HEK293 (cell line): Measurements from ENCODE around the gene PYROXD2.

Source experiments
- CTCF ChIA-PET: fragments of 350-600 bp; formaldehyde crosslinking; extraction: SDS; loops from one replicate; lab custom pipeline; 2021; ENCODE audit warnings: antibody characterized with exemption; lab: Yijun Ruan, JAX
- POLR2A ChIA-PET: fragments of 300-600 bp; formaldehyde crosslinking; extraction: SDS; loops from one replicate; lab custom pipeline; 2020; ENCODE audit warnings: antibody characterized with exemption, inconsistent platforms; lab: Yijun Ruan, JAX
- H3K27ac ChIP-seq: fragments of 200-500 bp; sonication (Bioruptor generic); 2 replicates; pipeline ENCODE4 v1.5.1; 2014; ENCODE audit warnings: low read depth, low read length, control low read depth, inconsistent platforms; ENCODE audit errors: extremely low read depth
- H3K36me3 ChIP-seq, 2 experiments: fragments of 200-500 bp in 1 of 2; sonication (Bioruptor generic) in 1 of 2; 1 replicate in 1 of 2; 2 replicates in 1 of 2; pipeline ENCODE4 v1.5.1; 2014 to 2017; ENCODE audit warnings: inconsistent platforms in 2 of 2, low read length in 2 of 2; ENCODE audit not compliant: control insufficient read depth in 2 of 2, insufficient read depth in 1 of 2
- H3K4me1 ChIP-seq: fragments of 200-500 bp; sonication (Bioruptor generic); 2 replicates; pipeline ENCODE4 v1.5.1; 2014; ENCODE audit warnings: mild to moderate bottlenecking, low read length, inconsistent platforms; ENCODE audit not compliant: control insufficient read depth, insufficient read depth
- H3K4me3 ChIP-seq: 2 replicates; pipeline ENCODE4 v1.5.1; 2011; ENCODE audit warnings: low read depth, mild to moderate bottlenecking, control low read depth, low read length, moderate library complexity
- H3K9me3 ChIP-seq: fragments of 200-500 bp; sonication (Bioruptor generic); 2 replicates; pipeline ENCODE4 v1.5.1; 2014; ENCODE audit warnings: low read depth, low read length, inconsistent platforms; ENCODE audit not compliant: control insufficient read depth, insufficient read depth
- HOXC10 ChIP-seq: sonication (generic); formaldehyde crosslinking; IDR thresholded peaks from 2 replicates; pipeline ENCODE4 v1.8.1; 2023; ENCODE audit warnings: mild to moderate bottlenecking, missing genetic modification reagents
- MEIS1 ChIP-seq: sonication (generic); formaldehyde crosslinking; IDR thresholded peaks from 2 replicates; pipeline ENCODE4 v1.8.1; 2022; ENCODE audit warnings: missing genetic modification reagents, mild to moderate bottlenecking, borderline replicate concordance
- RBAK ChIP-seq: fragments of 450-650 bp; formaldehyde crosslinking; IDR thresholded peaks from 2 replicates; pipeline ENCODE4 v1.5.1; 2016; ENCODE audit warnings: missing biosample characterization, missing genetic modification characterization
- SCRT2 ChIP-seq: fragments of 450-650 bp; formaldehyde crosslinking; IDR thresholded peaks from 2 replicates; pipeline ENCODE4 v1.5.1; 2016; ENCODE audit warnings: missing biosample characterization, missing genetic modification characterization
- ZBTB21 ChIP-seq: fragments of 450-650 bp; formaldehyde crosslinking; IDR thresholded peaks from 2 replicates; pipeline ENCODE4 v1.5.1; 2017; ENCODE audit warnings: missing biosample characterization, missing genetic modification characterization
- ZFP37 ChIP-seq: fragments of 450-650 bp; formaldehyde crosslinking; IDR thresholded peaks from 2 replicates; pipeline ENCODE4 v1.5.1; 2016; ENCODE audit warnings: missing biosample characterization, missing genetic modification characterization
- ZNF146 ChIP-seq: fragments of 450-650 bp; formaldehyde crosslinking; IDR thresholded peaks from 2 replicates; pipeline ENCODE4 v1.5.1; 2016; ENCODE audit warnings: missing biosample characterization, missing genetic modification characterization
- ZNF341 ChIP-seq: fragments of 450-650 bp; formaldehyde crosslinking; IDR thresholded peaks from 2 replicates; pipeline ENCODE4; 2016; ENCODE audit warnings: low read depth, missing biosample characterization, missing genetic modification characterization
- ZNF416 ChIP-seq: fragments of 450-650 bp; formaldehyde crosslinking; IDR thresholded peaks from 2 replicates; pipeline ENCODE4 v1.5.1; 2016; ENCODE audit warnings: missing biosample characterization, missing genetic modification characterization
- TF ChIP-seq, protein P1 (sequence below): fragments of 450-650 bp; formaldehyde crosslinking; IDR thresholded peaks from 2 replicates; pipeline ENCODE4 v1.5.1; 2016; ENCODE audit warnings: missing biosample characterization, missing genetic modification characterization
- TF ChIP-seq, protein P2 (sequence below): fragments of 450-650 bp; formaldehyde crosslinking; IDR thresholded peaks from 2 replicates; pipeline ENCODE4 v1.5.1; 2016; ENCODE audit warnings: missing biosample characterization, missing genetic modification characterization, low read depth
- TF ChIP-seq, protein P3 (sequence below): fragments of 450-650 bp; formaldehyde crosslinking; IDR thresholded peaks from 2 replicates; pipeline ENCODE4 v1.5.1; 2017; ENCODE audit warnings: missing biosample characterization, missing genetic modification characterization
- TF ChIP-seq, protein P4 (sequence below): fragments of 450-650 bp; formaldehyde crosslinking; IDR thresholded peaks from 2 replicates; pipeline ENCODE4 v1.5.1; 2017; ENCODE audit warnings: missing biosample characterization, missing genetic modification characterization
- TF ChIP-seq, protein P5 (sequence below): sonication (generic); formaldehyde crosslinking; IDR thresholded peaks from 2 replicates; pipeline ENCODE4 v1.8.1; 2022; ENCODE audit warnings: mild to moderate bottlenecking, moderate library complexity, missing genetic modification reagents
- TF ChIP-seq, protein P6 (sequence below): fragments of 450-650 bp; formaldehyde crosslinking; IDR thresholded peaks from 2 replicates; pipeline ENCODE4 v1.5.1; 2016; ENCODE audit warnings: missing biosample characterization, missing genetic modification characterization
- TF ChIP-seq, protein P7 (sequence below): fragments of 450-650 bp; formaldehyde crosslinking; IDR thresholded peaks from 2 replicates; pipeline ENCODE4 v1.5.1; 2017; ENCODE audit warnings: missing biosample characterization, mild to moderate bottlenecking, missing genetic modification characterization, moderate library complexity
- TF ChIP-seq, protein P8 (sequence below): IDR thresholded peaks from 2 replicates; pipeline ENCODE4 v1.6.1; 2011; ENCODE audit warnings: mild to moderate bottlenecking, low read depth, low read length, borderline replicate concordance

Gene PYROXD2

DNA sequence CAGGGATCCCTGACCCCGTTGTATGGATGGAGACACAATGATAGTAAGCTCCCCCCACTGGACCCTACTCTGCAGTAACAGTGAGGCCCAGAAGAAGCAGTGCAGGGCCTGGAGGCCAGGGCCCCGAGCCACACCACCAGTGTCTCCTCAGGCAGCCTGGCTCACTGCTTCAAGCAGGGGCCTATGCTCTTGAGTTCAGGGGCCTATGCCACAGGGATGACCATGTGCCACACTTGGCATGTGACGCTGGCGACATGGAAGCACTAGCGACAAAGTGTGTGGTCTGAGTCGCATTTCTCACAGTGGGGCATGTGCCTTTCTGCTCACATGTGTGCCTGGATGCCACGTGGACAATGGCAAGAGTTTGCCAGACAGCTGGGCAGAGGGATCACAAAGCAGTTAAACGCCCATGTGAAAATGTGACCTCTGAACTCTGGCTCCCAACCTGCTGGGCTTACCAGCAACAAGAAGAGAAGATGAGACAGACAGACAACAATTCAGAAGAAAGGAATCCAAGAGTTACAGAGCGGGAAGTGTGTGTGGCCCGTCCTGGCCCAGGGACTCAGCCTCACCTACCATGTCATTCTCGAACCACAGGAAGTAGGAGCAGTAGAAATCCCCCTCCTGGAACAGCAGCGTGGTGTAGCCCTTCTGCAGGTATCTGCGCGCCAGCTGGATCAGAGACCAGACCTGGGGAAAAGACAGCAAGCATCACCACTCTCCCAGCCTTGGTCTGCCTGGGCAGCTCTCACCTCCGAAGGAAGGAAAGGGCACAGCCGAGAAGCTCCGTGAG is 4.7 kb upstream of the PYROXD2 start:
- Histone ChIP-seq H3K36me3 (peaks cover 0 to 49% of the 10 kb centered on the region in 2 experiments; a peak in 1 of 3 replicates), H3K4me3 (no peak overlapping the region), H3K27ac (no peak overlapping the region), H3K9me3 (no peaks in the 10 kb centered on the region), H3K4me1 (peaks cover 6% of the 10 kb centered on the region)
- ChIA-PET POLR2A (no interaction called here), CTCF (no interaction called here)
- TF ChIP-seq, protein P1, sequence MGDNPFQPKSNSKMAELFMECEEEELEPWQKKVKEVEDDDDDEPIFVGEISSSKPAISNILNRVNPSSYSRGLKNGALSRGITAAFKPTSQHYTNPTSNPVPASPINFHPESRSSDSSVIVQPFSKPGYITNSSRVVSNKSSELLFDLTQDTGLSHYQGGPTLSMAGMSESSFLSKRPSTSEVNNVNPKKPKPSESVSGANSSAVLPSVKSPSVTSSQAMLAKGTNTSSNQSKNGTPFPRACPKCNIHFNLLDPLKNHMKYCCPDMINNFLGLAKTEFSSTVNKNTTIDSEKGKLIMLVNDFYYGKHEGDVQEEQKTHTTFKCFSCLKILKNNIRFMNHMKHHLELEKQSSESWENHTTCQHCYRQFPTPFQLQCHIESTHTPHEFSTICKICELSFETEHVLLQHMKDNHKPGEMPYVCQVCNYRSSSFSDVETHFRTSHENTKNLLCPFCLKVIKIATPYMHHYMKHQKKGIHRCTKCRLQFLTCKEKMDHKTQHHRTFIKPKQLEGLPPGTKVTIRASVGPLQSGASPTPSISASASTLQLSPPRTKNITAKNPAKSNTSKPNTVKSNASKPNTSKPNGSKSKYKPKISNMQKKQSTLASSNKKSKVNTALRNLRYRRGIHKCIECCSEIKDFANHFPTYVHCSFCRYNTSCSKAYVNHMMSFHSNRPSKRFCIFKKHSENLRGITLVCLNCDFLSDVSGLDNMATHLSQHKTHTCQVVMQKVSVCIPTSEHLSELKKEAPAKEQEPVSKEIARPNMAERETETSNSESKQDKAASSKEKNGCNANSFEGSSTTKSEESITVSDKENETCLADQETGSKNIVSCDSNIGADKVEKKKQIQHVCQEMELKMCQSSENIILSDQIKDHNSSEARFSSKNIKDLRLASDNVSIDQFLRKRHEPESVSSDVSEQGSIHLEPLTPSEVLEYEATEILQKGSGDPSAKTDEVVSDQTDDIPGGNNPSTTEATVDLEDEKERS (tag by site-specific recombination) = no peak
- TF ChIP-seq, protein P2, sequence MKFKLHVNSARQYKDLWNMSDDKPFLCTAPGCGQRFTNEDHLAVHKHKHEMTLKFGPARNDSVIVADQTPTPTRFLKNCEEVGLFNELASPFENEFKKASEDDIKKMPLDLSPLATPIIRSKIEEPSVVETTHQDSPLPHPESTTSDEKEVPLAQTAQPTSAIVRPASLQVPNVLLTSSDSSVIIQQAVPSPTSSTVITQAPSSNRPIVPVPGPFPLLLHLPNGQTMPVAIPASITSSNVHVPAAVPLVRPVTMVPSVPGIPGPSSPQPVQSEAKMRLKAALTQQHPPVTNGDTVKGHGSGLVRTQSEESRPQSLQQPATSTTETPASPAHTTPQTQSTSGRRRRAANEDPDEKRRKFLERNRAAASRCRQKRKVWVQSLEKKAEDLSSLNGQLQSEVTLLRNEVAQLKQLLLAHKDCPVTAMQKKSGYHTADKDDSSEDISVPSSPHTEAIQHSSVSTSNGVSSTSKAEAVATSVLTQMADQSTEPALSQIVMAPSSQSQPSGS (tag by site-specific recombination) = no peak
- TF ChIP-seq ZNF146 (tag by site-specific recombination) (no peak), SCRT2 (no peak), ZNF341 (tag by site-specific recombination) (no peak), ZFP37 (tag by site-specific recombination) (no peak), ZNF416 (tag by site-specific recombination) (no peak), RBAK (tag by site-specific recombination) (no peak)
- TF ChIP-seq, protein P3, sequence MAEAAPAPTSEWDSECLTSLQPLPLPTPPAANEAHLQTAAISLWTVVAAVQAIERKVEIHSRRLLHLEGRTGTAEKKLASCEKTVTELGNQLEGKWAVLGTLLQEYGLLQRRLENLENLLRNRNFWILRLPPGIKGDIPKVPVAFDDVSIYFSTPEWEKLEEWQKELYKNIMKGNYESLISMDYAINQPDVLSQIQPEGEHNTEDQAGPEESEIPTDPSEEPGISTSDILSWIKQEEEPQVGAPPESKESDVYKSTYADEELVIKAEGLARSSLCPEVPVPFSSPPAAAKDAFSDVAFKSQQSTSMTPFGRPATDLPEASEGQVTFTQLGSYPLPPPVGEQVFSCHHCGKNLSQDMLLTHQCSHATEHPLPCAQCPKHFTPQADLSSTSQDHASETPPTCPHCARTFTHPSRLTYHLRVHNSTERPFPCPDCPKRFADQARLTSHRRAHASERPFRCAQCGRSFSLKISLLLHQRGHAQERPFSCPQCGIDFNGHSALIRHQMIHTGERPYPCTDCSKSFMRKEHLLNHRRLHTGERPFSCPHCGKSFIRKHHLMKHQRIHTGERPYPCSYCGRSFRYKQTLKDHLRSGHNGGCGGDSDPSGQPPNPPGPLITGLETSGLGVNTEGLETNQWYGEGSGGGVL = no peak
- TF ChIP-seq, protein P4, sequence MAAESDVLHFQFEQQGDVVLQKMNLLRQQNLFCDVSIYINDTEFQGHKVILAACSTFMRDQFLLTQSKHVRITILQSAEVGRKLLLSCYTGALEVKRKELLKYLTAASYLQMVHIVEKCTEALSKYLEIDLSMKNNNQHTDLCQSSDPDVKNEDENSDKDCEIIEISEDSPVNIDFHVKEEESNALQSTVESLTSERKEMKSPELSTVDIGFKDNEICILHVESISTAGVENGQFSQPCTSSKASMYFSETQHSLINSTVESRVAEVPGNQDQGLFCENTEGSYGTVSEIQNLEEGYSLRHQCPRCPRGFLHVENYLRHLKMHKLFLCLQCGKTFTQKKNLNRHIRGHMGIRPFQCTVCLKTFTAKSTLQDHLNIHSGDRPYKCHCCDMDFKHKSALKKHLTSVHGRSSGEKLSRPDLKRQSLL (tag by site-specific recombination) = no peak
- TF ChIP-seq, protein P5, sequence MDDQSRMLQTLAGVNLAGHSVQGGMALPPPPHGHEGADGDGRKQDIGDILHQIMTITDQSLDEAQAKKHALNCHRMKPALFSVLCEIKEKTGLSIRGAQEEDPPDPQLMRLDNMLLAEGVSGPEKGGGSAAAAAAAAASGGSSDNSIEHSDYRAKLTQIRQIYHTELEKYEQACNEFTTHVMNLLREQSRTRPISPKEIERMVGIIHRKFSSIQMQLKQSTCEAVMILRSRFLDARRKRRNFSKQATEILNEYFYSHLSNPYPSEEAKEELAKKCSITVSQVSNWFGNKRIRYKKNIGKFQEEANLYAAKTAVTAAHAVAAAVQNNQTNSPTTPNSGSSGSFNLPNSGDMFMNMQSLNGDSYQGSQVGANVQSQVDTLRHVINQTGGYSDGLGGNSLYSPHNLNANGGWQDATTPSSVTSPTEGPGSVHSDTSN (CRISPR knock-in tag) = no peak

DNA sequence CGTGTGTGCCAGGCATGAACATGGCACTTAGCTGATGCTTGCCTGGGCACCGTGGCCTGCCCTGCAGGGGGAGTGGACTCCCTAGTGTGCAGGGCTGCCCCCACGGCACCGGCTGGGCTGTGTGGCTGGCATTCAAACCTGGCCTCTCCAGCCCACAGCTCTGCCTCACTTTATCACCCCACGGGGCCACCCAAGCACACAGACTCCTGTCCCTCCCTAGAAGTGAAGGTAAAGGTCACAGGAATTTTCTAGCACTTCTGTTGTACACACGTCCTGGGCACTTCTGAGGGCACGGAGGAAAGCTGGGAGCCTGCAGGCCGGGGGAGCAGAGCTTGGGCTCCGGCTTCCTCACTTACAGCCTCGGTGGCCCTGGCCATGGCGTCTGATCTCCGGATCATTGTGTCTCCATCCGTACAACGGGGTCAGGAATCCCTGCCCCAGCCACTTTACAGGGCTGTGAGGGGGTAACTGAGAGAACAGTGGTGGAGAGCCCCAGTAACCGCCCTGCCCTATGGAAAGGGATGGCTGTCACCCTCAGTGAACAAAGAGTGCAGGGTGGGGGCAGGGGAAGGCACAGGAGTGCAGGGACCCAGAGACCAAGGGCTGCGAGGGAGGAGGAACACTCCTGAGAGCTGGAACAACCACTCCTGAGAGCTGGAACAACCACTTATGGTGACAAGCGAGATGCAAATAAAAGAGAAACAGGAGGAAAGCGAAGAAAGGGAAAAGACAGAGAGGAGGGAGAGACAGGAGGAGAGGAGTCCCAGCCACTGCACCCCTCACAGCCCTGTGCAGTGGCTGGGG is 3.9 kb upstream of the PYROXD2 start:
- no peak overlapping the region for H3K27ac ChIP-seq
- peaks cover 0 to 49% of the 10 kb centered on the region in 2 experiments; a peak in 1 of 3 replicates for H3K36me3 ChIP-seq
- H3K9me3 ChIP-seq = no peaks in the 10 kb centered on the region
- no peak overlapping the region for H3K4me3 ChIP-seq
- peaks cover 6% of the 10 kb centered on the region for H3K4me1 ChIP-seq
- TF ChIP-seq, protein P6, sequence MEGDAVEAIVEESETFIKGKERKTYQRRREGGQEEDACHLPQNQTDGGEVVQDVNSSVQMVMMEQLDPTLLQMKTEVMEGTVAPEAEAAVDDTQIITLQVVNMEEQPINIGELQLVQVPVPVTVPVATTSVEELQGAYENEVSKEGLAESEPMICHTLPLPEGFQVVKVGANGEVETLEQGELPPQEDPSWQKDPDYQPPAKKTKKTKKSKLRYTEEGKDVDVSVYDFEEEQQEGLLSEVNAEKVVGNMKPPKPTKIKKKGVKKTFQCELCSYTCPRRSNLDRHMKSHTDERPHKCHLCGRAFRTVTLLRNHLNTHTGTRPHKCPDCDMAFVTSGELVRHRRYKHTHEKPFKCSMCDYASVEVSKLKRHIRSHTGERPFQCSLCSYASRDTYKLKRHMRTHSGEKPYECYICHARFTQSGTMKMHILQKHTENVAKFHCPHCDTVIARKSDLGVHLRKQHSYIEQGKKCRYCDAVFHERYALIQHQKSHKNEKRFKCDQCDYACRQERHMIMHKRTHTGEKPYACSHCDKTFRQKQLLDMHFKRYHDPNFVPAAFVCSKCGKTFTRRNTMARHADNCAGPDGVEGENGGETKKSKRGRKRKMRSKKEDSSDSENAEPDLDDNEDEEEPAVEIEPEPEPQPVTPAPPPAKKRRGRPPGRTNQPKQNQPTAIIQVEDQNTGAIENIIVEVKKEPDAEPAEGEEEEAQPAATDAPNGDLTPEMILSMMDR = no peak
- TF ChIP-seq, protein P7, sequence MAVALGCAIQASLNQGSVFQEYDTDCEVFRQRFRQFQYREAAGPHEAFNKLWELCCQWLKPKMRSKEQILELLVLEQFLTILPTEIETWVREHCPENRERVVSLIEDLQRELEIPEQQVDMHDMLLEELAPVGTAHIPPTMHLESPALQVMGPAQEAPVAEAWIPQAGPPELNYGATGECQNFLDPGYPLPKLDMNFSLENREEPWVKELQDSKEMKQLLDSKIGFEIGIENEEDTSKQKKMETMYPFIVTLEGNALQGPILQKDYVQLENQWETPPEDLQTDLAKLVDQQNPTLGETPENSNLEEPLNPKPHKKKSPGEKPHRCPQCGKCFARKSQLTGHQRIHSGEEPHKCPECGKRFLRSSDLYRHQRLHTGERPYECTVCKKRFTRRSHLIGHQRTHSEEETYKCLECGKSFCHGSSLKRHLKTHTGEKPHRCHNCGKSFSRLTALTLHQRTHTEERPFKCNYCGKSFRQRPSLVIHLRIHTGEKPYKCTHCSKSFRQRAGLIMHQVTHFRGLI = no peak
- TF ChIP-seq ZBTB21 (no peak), MEIS1 (CRISPR knock-in tag) (no peak), HOXC10 (no peak)
- TF ChIP-seq, protein P8, sequence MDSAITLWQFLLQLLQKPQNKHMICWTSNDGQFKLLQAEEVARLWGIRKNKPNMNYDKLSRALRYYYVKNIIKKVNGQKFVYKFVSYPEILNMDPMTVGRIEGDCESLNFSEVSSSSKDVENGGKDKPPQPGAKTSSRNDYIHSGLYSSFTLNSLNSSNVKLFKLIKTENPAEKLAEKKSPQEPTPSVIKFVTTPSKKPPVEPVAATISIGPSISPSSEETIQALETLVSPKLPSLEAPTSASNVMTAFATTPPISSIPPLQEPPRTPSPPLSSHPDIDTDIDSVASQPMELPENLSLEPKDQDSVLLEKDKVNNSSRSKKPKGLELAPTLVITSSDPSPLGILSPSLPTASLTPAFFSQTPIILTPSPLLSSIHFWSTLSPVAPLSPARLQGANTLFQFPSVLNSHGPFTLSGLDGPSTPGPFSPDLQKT = no peak
- ChIA-PET POLR2A (no interaction called here), CTCF (no interaction called here)
